Pons (tissue), 1 donor: ENCODE measurements around the gene PDE10A.

ENCODE experiments used
- DNase-seq: peaks from one replicate; pipeline ENCODE4 v3.0.0-alpha.2; 2016; ENCODE audit warnings: low spot score

The PDE10A gene

GRCh38 chr6:165655191-165655590 lies 7.8 kb downstream of the PDE10A start:
- DNase-seq: no peak

GRCh38 chr6:165654144-165654543 lies 8.9 kb downstream of the PDE10A start:
- no peak for DNase-seq

GRCh38 chr6:165653607-165654006 lies 9.4 kb downstream of the PDE10A start:
- no peak for DNase-seq

GRCh38 chr6:165653196-165653595 lies 9.8 kb downstream of the PDE10A start:
- DNase-seq: no peak

GRCh38 chr6:165652766-165653165 lies 10.3 kb downstream of the PDE10A start:
- DNase-seq: no peak

- no peak for DNase-seq
These were observed 13.6 kb downstream of the PDE10A start for GRCh38 chr6:165649166-165650137.

GRCh38 chr6:165647041-165647440 lies 16.0 kb downstream of the PDE10A start:
- DNase-seq: no peak

GRCh38 chr6:165645919-165646318 lies 17.1 kb downstream of the PDE10A start:
- no peak for DNase-seq

- DNase-seq: no peak
These were observed 18.3 kb downstream of the PDE10A start for GRCh38 chr6:165644586-165645266.

- DNase-seq: no peak
These were observed 20.0 kb downstream of the PDE10A start for GRCh38 chr6:165643015-165643414.

- DNase-seq: no peak
These were observed 21.3 kb downstream of the PDE10A start for GRCh38 chr6:165641672-165642156.

GRCh38 chr6:165640806-165641205 lies 22.2 kb downstream of the PDE10A start:
- no peak for DNase-seq

- no peak for DNase-seq
These were observed 24.5 kb downstream of the PDE10A start for GRCh38 chr6:165638530-165638929.

GRCh38 chr6:165637586-165637985 lies 25.5 kb downstream of the PDE10A start:
- DNase-seq: no peak

- no peak for DNase-seq
These were observed 26.5 kb downstream of the PDE10A start for GRCh38 chr6:165636402-165637048.

GRCh38 chr6:165635965-165636364 lies 27.1 kb downstream of the PDE10A start:
- no peak for DNase-seq

- no peak for DNase-seq
These were observed 28.8 kb downstream of the PDE10A start for GRCh38 chr6:165634101-165634880.

- no peak for DNase-seq
These were observed 30.8 kb downstream of the PDE10A start for GRCh38 chr6:165632194-165632593.

- no peak for DNase-seq
These were observed 32.5 kb downstream of the PDE10A start for GRCh38 chr6:165630544-165630953.

- no peak for DNase-seq
These were observed 34.1 kb downstream of the PDE10A start for GRCh38 chr6:165628955-165629354.

- DNase-seq: no peak
These were observed 35.7 kb downstream of the PDE10A start for GRCh38 chr6:165627366-165627765.

GRCh38 chr6:165626711-165627110 lies 36.3 kb downstream of the PDE10A start:
- DNase-seq: no peak
